IMR-90 (cell line): ENCODE data around the gene DCST2. TPM values are rescaled to one million over a fixed set of nuclear protein-coding genes. Genes with fewer than 3 reads are reported as not detected.

Experiments used
- FOS ChIP-seq: fragments of 150-350 bp; IDR thresholded peaks from 2 replicates; pipeline ENCODE4 v1.6.1; 2016; ENCODE audit warnings: low read depth, low read length
- POLR2A ChIP-seq: IDR thresholded peaks from 2 replicates; pipeline ENCODE4 v1.6.1; 2012; ENCODE audit warnings: mild to moderate bottlenecking, low read depth, low read length
- RFX5 ChIP-seq: IDR thresholded peaks from 2 replicates; pipeline ENCODE4 v1.8.0; 2012; ENCODE audit warnings: low read depth, mild to moderate bottlenecking, low read length, moderate library complexity
- SMC3 ChIP-seq: fragments of 150-350 bp; IDR thresholded peaks from 2 replicates; pipeline ENCODE4 v1.6.1; 2016; ENCODE audit warnings: low read depth, mild to moderate bottlenecking, antibody characterized with exemption, low read length, moderate library complexity
- polyA plus RNA-seq, 3 experiments: library from polyadenylated mRNA; depleted of rRNA; stranded (reverse); fragments of >200 nt; gene quantifications; 2 replicates each; pipeline ENCODE4 v1.2.3, GENCODE V29; 2012; ENCODE audit warnings: low replicate concordance in 1 of 3
- total RNA-seq: library from RNA; depleted of rRNA; stranded (reverse); fragments of >200 nt; gene quantifications from 2 replicates; pipeline ENCODE4 v1.2.3, GENCODE V29; 2012

Gene DCST2
- total and polyA plus RNA-seq, 2 of the 4 experiments (the other 2 are of a cell fraction), result 0.14 TPM; not detected in 1

- TF ChIP-seq RFX5 (no peak), SMC3 (no peak), FOS (no peak), POLR2A (no peak)
These were observed 33.8 kb downstream of the DCST2 start (continued) for GRCh38 chr1:154999571-155000410.
